Measurements from ENCODE around the gene KLHL2.

- TF ChIP-seq EP300 (IDR thresholded peaks at IDR 0.05) (no peak), CTCF (IDR thresholded peaks at IDR 0.05) (no peak), POLR2AphosphoS5 (IDR thresholded peaks at IDR 0.05) (no peak)
Measured at GRCh38 chr4:165210566-165210965, 3.2 kb downstream of the KLHL2 start.
